NB4 (cell line): ENCODE data around the gene HSD11B1L.

Experiments used
- MYC ChIP-seq: IDR thresholded peaks from 2 replicates; pipeline ENCODE4 v1.6.1; 2011; ENCODE audit warnings: low read depth, low read length
- POLR2A ChIP-seq: IDR thresholded peaks from 2 replicates; pipeline ENCODE4 v1.6.1; 2011; ENCODE audit warnings: mild to moderate bottlenecking; ENCODE audit not compliant: insufficient read length; ENCODE audit errors: extremely low read depth
- TF ChIP-seq, protein P1 (sequence below): IDR thresholded peaks from one replicate; pipeline ENCODE4 v1.5.1; 2012; ENCODE audit warnings: low read depth, low read length
- TF ChIP-seq, protein P2 (sequence below): IDR thresholded peaks from 2 replicates; pipeline ENCODE4 v1.6.1; 2011; ENCODE audit warnings: low read depth, low read length

- no peak for TF ChIP-seq POLR2A
- TF ChIP-seq, protein P1, sequence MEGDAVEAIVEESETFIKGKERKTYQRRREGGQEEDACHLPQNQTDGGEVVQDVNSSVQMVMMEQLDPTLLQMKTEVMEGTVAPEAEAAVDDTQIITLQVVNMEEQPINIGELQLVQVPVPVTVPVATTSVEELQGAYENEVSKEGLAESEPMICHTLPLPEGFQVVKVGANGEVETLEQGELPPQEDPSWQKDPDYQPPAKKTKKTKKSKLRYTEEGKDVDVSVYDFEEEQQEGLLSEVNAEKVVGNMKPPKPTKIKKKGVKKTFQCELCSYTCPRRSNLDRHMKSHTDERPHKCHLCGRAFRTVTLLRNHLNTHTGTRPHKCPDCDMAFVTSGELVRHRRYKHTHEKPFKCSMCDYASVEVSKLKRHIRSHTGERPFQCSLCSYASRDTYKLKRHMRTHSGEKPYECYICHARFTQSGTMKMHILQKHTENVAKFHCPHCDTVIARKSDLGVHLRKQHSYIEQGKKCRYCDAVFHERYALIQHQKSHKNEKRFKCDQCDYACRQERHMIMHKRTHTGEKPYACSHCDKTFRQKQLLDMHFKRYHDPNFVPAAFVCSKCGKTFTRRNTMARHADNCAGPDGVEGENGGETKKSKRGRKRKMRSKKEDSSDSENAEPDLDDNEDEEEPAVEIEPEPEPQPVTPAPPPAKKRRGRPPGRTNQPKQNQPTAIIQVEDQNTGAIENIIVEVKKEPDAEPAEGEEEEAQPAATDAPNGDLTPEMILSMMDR, result no peak
- TF ChIP-seq, protein P2, sequence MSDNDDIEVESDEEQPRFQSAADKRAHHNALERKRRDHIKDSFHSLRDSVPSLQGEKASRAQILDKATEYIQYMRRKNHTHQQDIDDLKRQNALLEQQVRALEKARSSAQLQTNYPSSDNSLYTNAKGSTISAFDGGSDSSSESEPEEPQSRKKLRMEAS, result no peak
- no peak for TF ChIP-seq MYC
Measured at GRCh38 chr19:5703819-5704818, 23.3 kb downstream of the HSD11B1L start.
